NOMO-1 treated with DMSO at 0.1 percent for 48 hours (cell line): ENCODE measurements around the gene TPO.
"Not testable (repeated sequence)": the region's sequence is repeated elsewhere in the genome, so short reads cannot be mapped to it uniquely, and the experiment has no call there.

Source experiments
- DNase-seq: peaks from one replicate; lab custom pipeline; 2025; ENCODE audit not compliant: unreplicated experiment; lab: John Stamatoyannopoulos, UW

The TPO gene

GRCh38 chr2:1499033-1499795 lies 86.0 kb downstream of the TPO start:
- DNase-seq: no peak

- no peak for DNase-seq
Observed at GRCh38 chr2:1501038-1501851, 88.0 kb downstream of the TPO start.

DNA sequence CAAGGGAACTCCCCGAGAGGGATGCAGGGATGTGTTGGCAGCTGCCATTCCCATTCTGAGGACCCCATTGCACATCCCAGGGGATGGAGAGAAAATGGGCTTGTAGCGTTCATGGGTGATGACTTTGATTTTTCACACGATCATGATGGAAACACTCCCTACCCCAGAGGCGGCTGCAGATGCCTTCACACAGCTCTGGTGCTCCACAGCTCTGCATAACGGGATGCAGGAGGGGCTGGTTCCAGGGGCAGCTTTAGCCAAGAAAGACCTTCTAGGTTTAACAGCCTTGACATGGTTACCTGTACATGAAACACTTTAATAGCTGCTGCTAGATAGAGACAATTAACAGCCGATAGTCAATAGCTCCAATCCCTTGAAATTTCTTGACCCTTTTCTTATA lies 88.7 kb downstream of the TPO start:
- no peak for DNase-seq

DNA sequence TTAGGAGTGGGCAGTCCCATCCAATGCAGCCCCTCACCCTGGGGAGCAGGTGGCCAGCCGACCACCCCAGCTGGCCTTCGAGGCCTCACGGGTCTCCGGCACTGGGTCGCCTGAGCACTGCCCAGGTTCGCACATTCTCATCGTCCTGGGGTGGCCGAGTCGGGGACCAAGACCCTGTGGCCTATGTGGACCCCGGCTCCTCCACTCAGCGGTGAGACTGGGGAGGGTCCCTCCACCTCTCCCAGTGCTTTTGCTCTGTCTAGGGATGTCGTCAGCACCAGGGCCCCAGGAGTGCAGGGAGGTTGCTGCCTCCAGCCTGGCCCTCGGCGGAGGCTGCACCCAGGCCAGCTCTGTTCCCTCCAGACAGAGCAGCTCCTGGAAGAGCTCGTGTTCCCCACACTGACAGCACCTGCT lies 89.6 kb downstream of the TPO start:
- no peak for DNase-seq

- DNase-seq: no peak
Observed at GRCh38 chr2:1503471-1504310, 90.4 kb downstream of the TPO start.

GRCh38 chr2:1504311-1504750 lies 91.1 kb downstream of the TPO start:
- no peak for DNase-seq

GRCh38 chr2:1505031-1505441 lies 91.8 kb downstream of the TPO start:
- no peak for DNase-seq

DNA sequence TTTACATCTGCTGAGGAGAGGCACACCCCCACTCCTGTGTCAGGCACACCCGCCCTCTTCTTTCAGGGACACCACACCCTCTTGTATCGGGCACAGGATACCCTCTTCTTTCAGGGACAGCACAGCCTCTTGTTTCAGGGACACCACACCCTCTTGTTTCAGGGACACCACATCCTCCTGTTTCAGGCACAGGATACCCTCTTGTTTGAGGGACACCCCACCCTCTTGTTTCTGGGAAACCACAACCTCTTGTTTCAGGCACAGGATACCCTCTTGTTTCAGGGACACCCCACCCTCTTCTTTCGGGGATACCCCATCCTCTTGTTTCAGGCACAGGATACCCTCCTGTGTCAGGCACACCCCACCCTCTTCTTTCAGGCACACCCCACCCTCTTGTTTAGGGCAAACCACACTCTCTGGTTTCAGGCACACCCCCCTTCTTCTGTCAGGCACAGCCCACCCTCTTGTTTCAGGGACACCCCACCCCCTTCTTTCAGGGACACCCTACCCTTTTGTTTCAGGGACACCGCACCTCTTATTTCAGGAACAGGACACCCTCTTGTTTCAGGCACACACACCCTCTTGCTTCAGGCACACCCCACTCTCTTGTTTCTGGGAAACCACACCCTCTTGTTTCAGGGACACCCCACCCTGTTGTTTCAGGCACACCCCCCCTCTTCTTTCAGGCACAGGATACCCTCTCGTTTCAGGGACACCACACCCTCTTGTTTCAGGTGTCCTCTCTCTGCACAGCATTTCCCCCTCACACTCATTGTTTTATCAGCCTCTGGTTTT lies 96.2 kb downstream of the TPO start:
- DNase-seq: no peak

DNA sequence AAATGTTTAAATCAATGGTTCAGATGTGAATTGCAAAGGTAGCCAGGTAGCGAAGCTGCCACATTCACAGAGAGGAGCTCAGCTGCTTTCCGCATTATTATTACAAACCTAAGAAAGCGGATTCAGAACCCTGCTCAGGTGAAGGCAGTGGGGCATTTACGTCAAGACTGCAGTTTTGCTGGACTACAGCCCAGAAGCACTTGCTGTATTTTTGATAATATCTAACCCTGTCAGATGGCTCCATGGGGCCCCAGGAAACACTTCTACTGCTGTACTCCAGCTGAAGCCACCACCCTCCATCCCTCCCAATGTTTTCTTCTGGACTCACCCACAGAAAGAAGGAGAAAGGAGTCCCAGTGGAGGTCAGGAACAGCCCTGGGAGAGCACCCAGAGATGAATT lies 96.9 kb downstream of the TPO start:
- no peak for DNase-seq

- no peak for DNase-seq
Observed at GRCh38 chr2:1511455-1511854, 98.2 kb downstream of the TPO start.

- no peak for DNase-seq
Observed at GRCh38 chr2:1512321-1513289, 99.3 kb downstream of the TPO start.

DNA sequence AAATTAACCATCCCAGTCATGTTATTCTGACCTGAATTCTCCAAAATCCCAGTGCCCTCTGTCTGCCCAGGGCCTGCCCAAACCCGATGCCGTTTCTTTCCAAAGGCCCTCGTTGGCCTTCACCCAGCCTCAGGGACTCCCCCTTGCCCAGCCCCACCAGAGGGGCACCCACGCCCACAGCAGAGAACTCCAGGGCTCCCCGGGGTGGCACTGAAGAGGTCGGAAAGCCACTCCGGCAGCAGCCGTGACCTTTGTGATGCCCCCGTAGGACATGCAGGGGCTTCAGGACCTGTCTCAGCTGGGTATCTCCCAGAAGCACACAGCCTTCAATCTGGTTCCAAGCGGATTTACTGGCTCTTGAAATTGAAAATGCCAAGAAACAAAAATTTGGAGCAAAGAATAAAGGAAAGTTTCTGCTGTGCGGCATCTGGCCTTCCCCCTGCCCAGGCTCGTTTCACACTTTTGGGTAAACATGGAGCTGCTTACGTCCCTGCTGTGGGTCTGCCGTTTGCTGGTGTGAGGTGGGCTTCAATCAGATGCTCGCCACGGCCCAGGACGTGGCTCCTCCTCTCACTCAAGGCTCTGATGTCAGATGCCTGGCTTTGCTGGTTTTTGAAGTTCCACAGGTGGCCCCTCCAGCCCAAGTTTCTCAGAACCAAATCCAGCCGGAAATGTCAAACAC lies 101.3 kb downstream of the TPO start:
- DNase-seq: no peak

GRCh38 chr2:1515073-1515430 lies 101.8 kb downstream of the TPO start:
- DNase-seq: no peak

DNA sequence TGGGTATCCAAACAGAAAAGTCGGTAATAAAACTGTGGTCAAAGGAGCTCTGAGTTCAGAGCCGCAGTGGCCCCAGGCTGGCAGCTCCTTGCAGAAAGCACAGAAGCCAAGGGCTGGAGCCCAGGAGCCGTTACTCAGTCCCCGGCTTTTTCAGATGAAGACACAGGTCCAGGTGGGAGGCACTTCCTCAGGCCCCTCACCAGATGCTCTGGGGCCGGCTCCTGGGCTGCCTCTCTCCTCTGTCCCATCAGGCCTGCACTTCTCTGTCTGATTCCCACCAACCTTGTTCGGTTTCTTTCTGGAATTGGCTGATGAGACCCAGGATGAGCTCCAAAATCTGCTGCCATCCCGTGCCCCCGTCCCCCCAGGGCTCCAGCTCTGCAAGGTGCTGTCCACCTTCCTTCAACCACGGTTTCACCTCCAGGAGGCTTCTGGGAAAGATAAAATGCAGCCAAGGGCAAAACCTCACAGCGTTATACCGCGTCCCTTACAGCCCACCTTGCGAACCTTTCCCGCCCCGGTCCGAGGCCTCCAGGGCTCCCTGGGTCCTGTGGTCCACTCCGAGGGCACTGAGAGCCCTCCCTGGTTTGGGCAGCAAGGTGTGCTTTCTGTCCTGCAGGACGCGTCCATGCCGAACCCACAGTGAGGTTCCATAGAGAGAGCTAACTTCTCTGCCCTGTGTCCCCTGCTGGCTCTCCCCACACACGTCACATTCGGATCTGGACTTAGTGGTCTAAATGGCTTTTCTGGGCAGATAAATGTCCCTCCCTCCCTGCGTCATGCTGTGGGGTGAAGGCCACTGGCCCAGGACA lies 102.9 kb downstream of the TPO start:
- no peak for DNase-seq

DNA sequence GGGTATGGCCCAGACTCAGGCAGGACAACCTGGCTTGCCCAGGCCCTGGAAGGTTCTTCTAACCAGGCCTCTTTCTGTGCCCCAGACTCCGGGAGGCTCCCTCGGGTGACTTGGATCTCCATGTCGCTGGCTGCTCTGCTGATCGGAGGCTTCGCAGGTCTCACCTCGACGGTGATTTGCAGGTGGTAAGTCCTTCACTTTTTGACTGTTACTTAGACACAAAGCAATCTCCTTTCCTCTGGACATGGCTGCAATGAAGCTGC lies 103.5 kb downstream of the TPO start:
- DNase-seq: no peak

- DNase-seq: not testable (repeated sequence)
Observed at GRCh38 chr2:1517291-1517690, 104.0 kb downstream of the TPO start.

GRCh38 chr2:1517786-1518185 lies 104.5 kb downstream of the TPO start:
- DNase-seq: no peak

GRCh38 chr2:1518331-1518803 lies 105.1 kb downstream of the TPO start:
- DNase-seq: no peak
